HepG2 (cell line): Measurements from ENCODE around the gene RNF8. TPM values are rescaled to one million over a fixed set of nuclear protein-coding genes. Genes with fewer than 3 reads are reported as not detected.

Source experiments
- ATAC-seq: fragments of 200-7000 bp; cut with Tn5 transposase; 3 replicates; pipeline ENCODE4 v1.9.1; 2020; ENCODE audit warnings: mild to moderate bottlenecking, moderate library complexity
- BruUV-seq: library from RNA; stranded (reverse); fragments of 400-500 nt; replicated peaks from 2 replicates; lab custom pipeline; 2021; lab: Mats Ljungman, UMichigan
- CTCF ChIA-PET: fragments of 300-600 bp; formaldehyde crosslinking; extraction: SDS; loops from one replicate; lab custom pipeline; 2021; ENCODE audit warnings: low total read pairs, inconsistent platforms, low intra/inter-chr PET ratio; lab: Yijun Ruan, JAX
- POLR2A ChIA-PET: fragments of 350-600 bp; sonication (Branson Sonifier 250); formaldehyde crosslinking; loops from one replicate; lab custom pipeline; 2020; ENCODE audit warnings: antibody characterized with exemption, inconsistent platforms; lab: Yijun Ruan, JAX
- DNase-seq: peaks from one replicate; pipeline ENCODE4 v3.0.0-alpha.2; 2015; ENCODE audit warnings: low spot score
- FAIRE-seq: peaks from 3 replicates; lab custom pipeline; 2011; peaks lifted over from hg19 to GRCh38; lab: Jason Lieb, UNC
- H2AFZ ChIP-seq: one replicate; pipeline ENCODE4 v1.6.1; 2011; ENCODE audit warnings: low read length, inconsistent platforms
- H3K27ac ChIP-seq: fragments of 300-600 bp; 3 replicates; pipeline ENCODE4 v1.8.0; 2011; ENCODE audit warnings: mixed run types, mild to moderate bottlenecking, mixed read lengths, low read length, inconsistent platforms; ENCODE audit not compliant: insufficient read depth; ENCODE audit errors: extremely low read length
- H3K27me3 ChIP-seq, 2 experiments: fragments of 200-600 bp in 1 of 2; 2 replicates in 1 of 2; 3 replicates in 1 of 2; pipeline versions ENCODE4 v1.6.0 to v1.8.0; 2011; ENCODE audit warnings: low read length in 2 of 2, mild to moderate bottlenecking in 2 of 2, moderate library complexity in 2 of 2, inconsistent platforms in 1 of 2; ENCODE audit not compliant: insufficient read depth in 2 of 2, control insufficient read depth in 1 of 2
- H3K36me3 ChIP-seq, 2 experiments: fragments of 200-600 bp in 1 of 2; replicated peaks in 1 of 2; 2 replicates in 1 of 2; 3 replicates in 1 of 2; pipeline versions ENCODE4 v1.5.1 to v1.8.0; 2011; ENCODE audit warnings: low read length in 2 of 2, inconsistent platforms in 1 of 2; ENCODE audit not compliant: insufficient read depth in 2 of 2, control insufficient read depth in 1 of 2
- H3K4me1 ChIP-seq: 2 replicates; pipeline ENCODE4 v1.5.1; 2012; ENCODE audit warnings: low read length, inconsistent platforms; ENCODE audit not compliant: insufficient read depth
- H3K4me2 ChIP-seq: 2 replicates; pipeline ENCODE4 v1.6.0; 2011; ENCODE audit warnings: low read depth, low read length, inconsistent platforms
- H3K4me3 ChIP-seq, 3 experiments: fragments of 200-600 bp in 1 of 3; sonication (generic), shearing (Covaris generic) in 1 of 3; replicated peaks in 1 of 3; 2 replicates each; pipeline ENCODE4 v1.5.1; 2011 to 2016; ENCODE audit warnings: low read length in 3 of 3, inconsistent platforms in 2 of 3, low read depth in 2 of 3, mild to moderate bottlenecking in 2 of 3, control low read depth in 1 of 3, mixed read lengths in 1 of 3; ENCODE audit not compliant: insufficient read depth in 1 of 3
- H3K79me2 ChIP-seq: one replicate; pipeline ENCODE4 v1.6.1; 2011; ENCODE audit warnings: low read length, inconsistent platforms; ENCODE audit not compliant: insufficient read depth
- H3K9ac ChIP-seq: 2 replicates; pipeline ENCODE4 v1.6.0; 2011; ENCODE audit warnings: mild to moderate bottlenecking, low read depth, low read length, inconsistent platforms; ENCODE audit not compliant: insufficient read depth
- H3K9me3 ChIP-seq: 2 replicates; pipeline ENCODE4 v1.5.1; 2012; ENCODE audit warnings: mild to moderate bottlenecking, low read length
- H4K20me1 ChIP-seq: 2 replicates; pipeline ENCODE4 v1.6.0; 2011; ENCODE audit warnings: inconsistent platforms, mild to moderate bottlenecking, low read length, moderate library complexity; ENCODE audit not compliant: insufficient read depth
- HOXA9 ChIP-seq: sonication (generic); formaldehyde crosslinking; IDR thresholded peaks from 2 replicates; pipeline ENCODE4 v1.8.1; 2022; ENCODE audit warnings: missing genetic modification reagents, mild to moderate bottlenecking, moderate library complexity, borderline replicate concordance
- KLF11 ChIP-seq: IDR thresholded peaks from 2 replicates; pipeline ENCODE4 v1.6.1; 2016; ENCODE audit warnings: missing compliant biosample characterization
- NFAT5 ChIP-seq: sonication (generic); formaldehyde crosslinking; IDR thresholded peaks from 2 replicates; pipeline ENCODE4 v1.4.0; 2020; ENCODE audit warnings: missing genetic modification reagents
- WGBS: methylation state at CpG from one replicate; pipeline ENCODE4 v1.1.6; 2017; ENCODE audit warnings: low lambda C conversion rate; 5-methylcytosine and 5-hydroxymethylcytosine counted together
- in situ Hi-C: cut with HindIII; loops from 2 replicates; pipeline ENCODE4 v1.10.0; 2017; ENCODE audit warnings: low pct_unique_long_range_greater_than_20kb; ENCODE audit not compliant: extremely low pct_ligation_motif_present
- intact Hi-C: fragments of 100-400 bp; cut with micrococcal nuclease; formaldehyde crosslinking; loops from one replicate; pipeline ENCODE4 v1.10.0; 2022; ENCODE audit not compliant: unreplicated experiment
- polyA plus RNA-seq, 8 experiments: library from polyadenylated mRNA; depleted of rRNA in 3 of 8; stranded (reverse) in 7 of 8; unstranded in 1 of 8; fragments of >200 nt; fragmentation: Illumina TruSeq in 4 of 8; extraction: Trizol in 4 of 8; gene quantifications; 2 replicates each; pipeline versions ENCODE4 v1.2.1 to v1.2.3, GENCODE V29; 2011 to 2016; ENCODE audit warnings: low read depth in 4 of 8, missing spikeins in 1 of 8, mixed read lengths in 1 of 8; ENCODE audit not compliant: insufficient read depth in 1 of 8
- total RNA-seq, 5 experiments: library from RNA; depleted of rRNA; stranded (reverse); fragments of >200 nt; fragmentation: Illumina TruSeq; extraction: Trizol; gene quantifications; 2 replicates each; pipeline ENCODE4 v1.2.3, GENCODE V29; 2016; ENCODE audit warnings: low read depth in 1 of 5
- TF ChIP-seq, protein P1 (sequence below): sonication (generic); formaldehyde crosslinking; IDR thresholded peaks from 2 replicates; pipeline ENCODE4 v1.4.0; 2020; ENCODE audit warnings: missing genetic modification reagents
- TF ChIP-seq, protein P2 (sequence below): sonication (generic); formaldehyde crosslinking; IDR thresholded peaks from 2 replicates; pipeline ENCODE4 v1.5.0; 2020; ENCODE audit warnings: mild to moderate bottlenecking, missing genetic modification reagents, borderline replicate concordance

Gene RNF8
- total and polyA plus RNA-seq, 2 of the 13 experiments (the other 11 are each of a cell fraction or from before 2014, with no cell fraction given), result 21.8 to 47.6 TPM

DNA sequence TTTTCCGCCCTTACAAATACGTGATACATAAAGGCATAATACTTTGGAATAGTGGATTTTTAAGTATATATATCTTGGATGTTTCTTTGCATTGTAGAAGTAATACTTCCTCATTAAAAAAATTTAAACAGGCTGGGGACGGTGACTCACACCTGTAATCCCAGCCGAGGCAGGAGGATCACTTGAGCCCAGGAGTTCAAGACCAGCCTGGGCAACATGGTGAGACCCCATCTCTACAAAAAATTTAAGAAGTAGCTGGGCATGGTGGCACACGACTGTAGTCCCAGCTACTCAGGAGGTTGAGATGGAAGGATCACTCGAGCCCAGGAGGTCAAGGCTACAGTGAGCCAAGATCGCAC is 38.6 kb upstream of the RNF8 start (continued):
- TF ChIP-seq, protein P1, sequence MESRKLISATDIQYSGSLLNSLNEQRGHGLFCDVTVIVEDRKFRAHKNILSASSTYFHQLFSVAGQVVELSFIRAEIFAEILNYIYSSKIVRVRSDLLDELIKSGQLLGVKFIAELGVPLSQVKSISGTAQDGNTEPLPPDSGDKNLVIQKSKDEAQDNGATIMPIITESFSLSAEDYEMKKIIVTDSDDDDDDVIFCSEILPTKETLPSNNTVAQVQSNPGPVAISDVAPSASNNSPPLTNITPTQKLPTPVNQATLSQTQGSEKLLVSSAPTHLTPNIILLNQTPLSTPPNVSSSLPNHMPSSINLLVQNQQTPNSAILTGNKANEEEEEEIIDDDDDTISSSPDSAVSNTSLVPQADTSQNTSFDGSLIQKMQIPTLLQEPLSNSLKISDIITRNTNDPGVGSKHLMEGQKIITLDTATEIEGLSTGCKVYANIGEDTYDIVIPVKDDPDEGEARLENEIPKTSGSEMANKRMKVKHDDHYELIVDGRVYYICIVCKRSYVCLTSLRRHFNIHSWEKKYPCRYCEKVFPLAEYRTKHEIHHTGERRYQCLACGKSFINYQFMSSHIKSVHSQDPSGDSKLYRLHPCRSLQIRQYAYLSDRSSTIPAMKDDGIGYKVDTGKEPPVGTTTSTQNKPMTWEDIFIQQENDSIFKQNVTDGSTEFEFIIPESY (CRISPR knock-in tag), result no peak
- TF ChIP-seq KLF11, result no peak

DNA sequence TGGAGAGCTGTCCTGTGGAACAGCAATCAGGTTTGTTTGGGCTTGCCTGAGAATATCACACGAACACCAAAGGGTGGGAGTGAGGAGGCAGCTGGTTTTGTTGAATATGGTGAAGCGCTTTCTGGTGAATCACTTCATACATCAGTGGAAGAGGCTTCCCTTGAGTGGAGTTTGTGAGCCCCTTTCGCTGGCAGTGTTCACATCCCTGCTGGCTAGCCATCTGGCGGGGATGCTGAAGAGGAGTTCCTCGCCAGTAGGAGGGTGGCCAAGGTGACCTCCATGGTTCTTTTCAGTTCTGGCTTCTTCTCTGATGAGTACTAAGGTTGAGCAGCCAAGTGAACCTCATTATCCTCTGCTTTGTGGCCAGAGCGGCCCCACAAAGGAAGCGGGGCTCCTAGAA is 37.7 kb upstream of the RNF8 start:
- H3K79me2 ChIP-seq, result no peaks in the 10 kb centered on the region
- TF ChIP-seq HOXA9, result no peak
- no peak for TF ChIP-seq NFAT5
- TF ChIP-seq, protein P2, sequence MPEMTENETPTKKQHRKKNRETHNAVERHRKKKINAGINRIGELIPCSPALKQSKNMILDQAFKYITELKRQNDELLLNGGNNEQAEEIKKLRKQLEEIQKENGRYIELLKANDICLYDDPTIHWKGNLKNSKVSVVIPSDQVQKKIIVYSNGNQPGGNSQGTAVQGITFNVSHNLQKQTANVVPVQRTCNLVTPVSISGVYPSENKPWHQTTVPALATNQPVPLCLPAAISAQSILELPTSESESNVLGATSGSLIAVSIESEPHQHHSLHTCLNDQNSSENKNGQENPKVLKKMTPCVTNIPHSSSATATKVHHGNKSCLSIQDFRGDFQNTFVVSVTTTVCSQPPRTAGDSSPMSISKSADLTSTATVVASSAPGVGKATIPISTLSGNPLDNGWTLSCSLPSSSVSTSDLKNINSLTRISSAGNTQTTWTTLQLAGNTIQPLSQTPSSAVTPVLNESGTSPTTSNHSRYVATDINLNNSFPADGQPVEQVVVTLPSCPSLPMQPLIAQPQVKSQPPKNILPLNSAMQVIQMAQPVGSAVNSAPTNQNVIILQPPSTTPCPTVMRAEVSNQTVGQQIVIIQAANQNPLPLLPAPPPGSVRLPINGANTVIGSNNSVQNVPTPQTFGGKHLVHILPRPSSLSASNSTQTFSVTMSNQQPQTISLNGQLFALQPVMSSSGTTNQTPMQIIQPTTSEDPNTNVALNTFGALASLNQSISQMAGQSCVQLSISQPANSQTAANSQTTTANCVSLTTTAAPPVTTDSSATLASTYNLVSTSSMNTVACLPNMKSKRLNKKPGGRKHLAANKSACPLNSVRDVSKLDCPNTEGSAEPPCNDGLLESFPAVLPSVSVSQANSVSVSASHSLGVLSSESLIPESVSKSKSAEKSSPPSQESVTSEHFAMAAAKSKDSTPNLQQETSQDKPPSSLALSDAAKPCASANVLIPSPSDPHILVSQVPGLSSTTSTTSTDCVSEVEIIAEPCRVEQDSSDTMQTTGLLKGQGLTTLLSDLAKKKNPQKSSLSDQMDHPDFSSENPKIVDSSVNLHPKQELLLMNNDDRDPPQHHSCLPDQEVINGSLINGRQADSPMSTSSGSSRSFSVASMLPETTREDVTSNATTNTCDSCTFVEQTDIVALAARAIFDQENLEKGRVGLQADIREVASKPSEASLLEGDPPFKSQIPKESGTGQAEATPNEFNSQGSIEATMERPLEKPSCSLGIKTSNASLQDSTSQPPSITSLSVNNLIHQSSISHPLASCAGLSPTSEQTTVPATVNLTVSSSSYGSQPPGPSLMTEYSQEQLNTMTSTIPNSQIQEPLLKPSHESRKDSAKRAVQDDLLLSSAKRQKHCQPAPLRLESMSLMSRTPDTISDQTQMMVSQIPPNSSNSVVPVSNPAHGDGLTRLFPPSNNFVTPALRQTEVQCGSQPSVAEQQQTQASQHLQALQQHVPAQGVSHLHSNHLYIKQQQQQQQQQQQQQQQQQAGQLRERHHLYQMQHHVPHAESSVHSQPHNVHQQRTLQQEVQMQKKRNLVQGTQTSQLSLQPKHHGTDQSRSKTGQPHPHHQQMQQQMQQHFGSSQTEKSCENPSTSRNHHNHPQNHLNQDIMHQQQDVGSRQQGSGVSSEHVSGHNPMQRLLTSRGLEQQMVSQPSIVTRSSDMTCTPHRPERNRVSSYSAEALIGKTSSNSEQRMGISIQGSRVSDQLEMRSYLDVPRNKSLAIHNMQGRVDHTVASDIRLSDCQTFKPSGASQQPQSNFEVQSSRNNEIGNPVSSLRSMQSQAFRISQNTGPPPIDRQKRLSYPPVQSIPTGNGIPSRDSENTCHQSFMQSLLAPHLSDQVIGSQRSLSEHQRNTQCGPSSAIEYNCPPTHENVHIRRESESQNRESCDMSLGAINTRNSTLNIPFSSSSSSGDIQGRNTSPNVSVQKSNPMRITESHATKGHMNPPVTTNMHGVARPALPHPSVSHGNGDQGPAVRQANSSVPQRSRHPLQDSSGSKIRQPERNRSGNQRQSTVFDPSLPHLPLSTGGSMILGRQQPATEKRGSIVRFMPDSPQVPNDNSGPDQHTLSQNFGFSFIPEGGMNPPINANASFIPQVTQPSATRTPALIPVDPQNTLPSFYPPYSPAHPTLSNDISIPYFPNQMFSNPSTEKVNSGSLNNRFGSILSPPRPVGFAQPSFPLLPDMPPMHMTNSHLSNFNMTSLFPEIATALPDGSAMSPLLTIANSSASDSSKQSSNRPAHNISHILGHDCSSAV, result no peak
- no peaks in the 10 kb centered on the region for H3K9me3 ChIP-seq
- no peaks in the 10 kb centered on the region for H4K20me1 ChIP-seq
- 0 out of 2 replicates have a peak, but pooled peaks cover 2% of the 10 kb centered on the region for H3K4me1 ChIP-seq
- no peak for ATAC-seq
- peaks cover 32 to 80% of the 10 kb centered on the region in 2 experiments for H3K36me3 ChIP-seq
- no peak overlapping the region for H3K27ac ChIP-seq
- no peak for DNase-seq
- no peak overlapping the region for H3K4me3 ChIP-seq
- CTCF ChIA-PET, result no interaction called here
- H3K4me2 ChIP-seq, result no peak overlapping the region
- BruUV-seq, result no TSS peak
- 95% methylated on average over 7 of the region's 7 CpGs for WGBS
- no peak overlapping the region for H2AFZ ChIP-seq
- no peak for FAIRE-seq
- no peaks in the 10 kb centered on the region for H3K27me3 ChIP-seq
- in situ Hi-C loops, result no loop called here
- no peak overlapping the region for H3K9ac ChIP-seq
- POLR2A ChIA-PET, result no interaction called here
- intact Hi-C loops, result no loop called here
